ENCODE results near the gene F10.
"Not testable (repeated sequence)": the region's sequence is repeated elsewhere in the genome, so short reads cannot be mapped to it uniquely, and the experiment has no call there.

Gene F10

GRCh38 chr13:113086991-113087922 lies 35.3 kb upstream of the F10 start:
- DNase-seq, result no peak

- no peak for DNase-seq
Observed at GRCh38 chr13:113087923-113088690, 34.5 kb upstream of the F10 start.

GRCh38 chr13:113088691-113089020 lies 33.9 kb upstream of the F10 start:
- DNase-seq, result no peak

- no peak for DNase-seq
Observed at GRCh38 chr13:113089693-113090414, 32.7 kb upstream of the F10 start.

- no peak for DNase-seq
Observed at GRCh38 chr13:113090415-113090770, 32.2 kb upstream of the F10 start.

GRCh38 chr13:113090806-113091205 lies 31.8 kb upstream of the F10 start:
- no peak for DNase-seq

GRCh38 chr13:113091211-113091771 lies 31.3 kb upstream of the F10 start:
- DNase-seq, result no peak

- DNase-seq, result no peak
Observed at GRCh38 chr13:113091891-113092775, 30.5 kb upstream of the F10 start.

- DNase-seq, result no peak
Observed at GRCh38 chr13:113092776-113093579, 29.6 kb upstream of the F10 start.

- DNase-seq, result no peak
Observed at GRCh38 chr13:113093580-113094409, 28.8 kb upstream of the F10 start.

GRCh38 chr13:113094410-113094800 lies 28.2 kb upstream of the F10 start:
- no peak for DNase-seq

- DNase-seq, result no peak
Observed at GRCh38 chr13:113095146-113096051, 27.2 kb upstream of the F10 start.

GRCh38 chr13:113096052-113096744 lies 26.4 kb upstream of the F10 start:
- DNase-seq, result no peak

GRCh38 chr13:113096745-113097305 lies 25.8 kb upstream of the F10 start:
- DNase-seq, result no peak

GRCh38 chr13:113097651-113098050 lies 24.9 kb upstream of the F10 start:
- no peak for DNase-seq

GRCh38 chr13:113098162-113098732 lies 24.4 kb upstream of the F10 start:
- no peak for DNase-seq

GRCh38 chr13:113099142-113099541 lies 23.5 kb upstream of the F10 start:
- no peak for DNase-seq

GRCh38 chr13:113102302-113102701 lies 20.3 kb upstream of the F10 start:
- not testable (repeated sequence) for DNase-seq

Data from CD4-positive, alpha-beta T cell treated with Interleukin-17A for 4 hours (primary cell).